ENCODE data around the gene LPAR3. TPM values are rescaled to one million over a fixed set of nuclear protein-coding genes. Genes with fewer than 3 reads are reported as not detected.

The LPAR3 gene
- total and polyA plus RNA-seq, 2 experiments from 2014 or later: 0.18 to 2.7 TPM

DNA sequence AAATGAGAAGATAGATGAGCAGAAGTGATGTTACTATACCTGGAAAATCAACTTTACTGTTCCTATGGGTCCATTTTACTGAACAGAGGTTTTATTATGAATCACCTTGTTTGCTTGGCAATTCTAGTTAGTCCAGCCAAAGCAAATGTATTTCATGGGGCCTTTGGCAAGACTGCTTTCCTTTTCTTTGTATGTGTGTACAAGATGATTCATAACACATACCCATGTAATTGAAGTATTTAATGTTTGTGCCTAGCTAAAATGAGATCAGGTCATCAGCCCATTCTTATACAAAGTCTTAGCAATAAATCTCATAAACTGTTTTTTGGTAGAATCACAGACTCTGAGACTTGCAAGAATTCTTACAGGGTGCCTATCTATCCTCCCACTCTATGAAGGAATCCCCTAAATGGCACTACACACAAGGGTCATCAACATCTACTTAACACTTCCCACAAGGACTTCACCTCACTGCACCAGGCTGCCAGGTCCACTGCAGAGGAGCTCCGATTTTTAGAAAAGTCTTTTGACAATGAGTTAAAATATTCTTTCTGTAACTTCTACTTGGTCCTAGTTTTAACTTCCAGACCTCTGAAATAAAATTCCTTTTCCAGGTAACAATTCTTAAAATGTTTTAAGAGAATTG is 58.5 kb downstream of the LPAR3 start:
- H3K27me3 ChIP-seq: no peaks in the 10 kb centered on the region
- no peaks in the 10 kb centered on the region for H4K20me1 ChIP-seq (ENCODE audit: insufficient read depth, poor library complexity, severe bottlenecking)
- no peak overlapping the region for H3K4me2 ChIP-seq
- H3K36me3 ChIP-seq (replicated peaks; ENCODE audit: insufficient read depth, low read depth): no peaks in the 10 kb centered on the region
- no peak for DNase-seq (ENCODE audit: low spot score)
- H3K9me3 ChIP-seq (ENCODE audit: low read depth): no peaks in the 10 kb centered on the region
- WGBS (ENCODE audit: low lambda C conversion rate, missing lambda C conversion rate): 95% methylated on average over 1 of the region's 1 CpG
- H3K4me3 ChIP-seq: no peak overlapping the region
- no peaks in the 10 kb centered on the region for H3K79me2 ChIP-seq
- peaks cover 3% of the 10 kb centered on the region for H3K4me1 ChIP-seq (ENCODE audit: insufficient read depth)
- H3K27ac ChIP-seq: no peak overlapping the region
- no peaks in the 10 kb centered on the region for H3K9me2 ChIP-seq (replicated peaks; ENCODE audit: insufficient read depth)
- H2AFZ ChIP-seq: no peak overlapping the region
- no peak for TF ChIP-seq EZH2 (IDR thresholded peaks at IDR 0.05; ENCODE audit: borderline replicate concordance)
- TF ChIP-seq EZH2phosphoT487 (IDR thresholded peaks at IDR 0.05; ENCODE audit: low read depth, severe bottlenecking, unreplicated experiment): no peak
- TF ChIP-seq CTCF (IDR thresholded peaks at IDR 0.05; ENCODE audit: poor library complexity): no peak

- WGBS (ENCODE audit: low lambda C conversion rate, missing lambda C conversion rate): 63% methylated on average over 4 of the region's 4 CpGs
- DNase-seq (ENCODE audit: low spot score): no peak
- Histone ChIP-seq H3K27me3 (no peaks in the 10 kb centered on the region), H3K79me2 (no peaks in the 10 kb centered on the region), H3K27ac (no peak overlapping the region), H3K4me3 (no peak overlapping the region), H3K36me3 (replicated peaks; ENCODE audit: insufficient read depth, low read depth) (no peaks in the 10 kb centered on the region), H3K4me1 (ENCODE audit: insufficient read depth) (no peaks in the 10 kb centered on the region), H2AFZ (no peak overlapping the region), H3K9me3 (ENCODE audit: low read depth) (no peaks in the 10 kb centered on the region), H3K9me2 (replicated peaks; ENCODE audit: insufficient read depth) (no peaks in the 10 kb centered on the region), H3K4me2 (no peak overlapping the region), H4K20me1 (ENCODE audit: insufficient read depth, poor library complexity, severe bottlenecking) (no peaks in the 10 kb centered on the region)
- TF ChIP-seq EZH2 (IDR thresholded peaks at IDR 0.05; ENCODE audit: borderline replicate concordance) (no peak), CTCF (IDR thresholded peaks at IDR 0.05; ENCODE audit: poor library complexity) (no peak), EZH2phosphoT487 (IDR thresholded peaks at IDR 0.05; ENCODE audit: low read depth, severe bottlenecking, unreplicated experiment) (no peak)
Measured at GRCh38 chr1:84833194-84833593, 59.8 kb downstream of the LPAR3 start.

GRCh38 chr1:84830136-84830535 is 62.9 kb downstream of the LPAR3 start:
- no peaks in the 10 kb centered on the region for H3K9me3 ChIP-seq (ENCODE audit: low read depth)
- 89% methylated on average over 5 of the region's 5 CpGs for WGBS (ENCODE audit: low lambda C conversion rate, missing lambda C conversion rate)
- H3K36me3 ChIP-seq (replicated peaks; ENCODE audit: insufficient read depth, low read depth): no peaks in the 10 kb centered on the region
- no peaks in the 10 kb centered on the region for H4K20me1 ChIP-seq (ENCODE audit: insufficient read depth, poor library complexity, severe bottlenecking)
- no peak overlapping the region for H3K4me3 ChIP-seq
- TF ChIP-seq EZH2 (IDR thresholded peaks at IDR 0.05; ENCODE audit: borderline replicate concordance) (no peak), EZH2phosphoT487 (IDR thresholded peaks at IDR 0.05; ENCODE audit: low read depth, severe bottlenecking, unreplicated experiment) (no peak), CTCF (IDR thresholded peaks at IDR 0.05; ENCODE audit: poor library complexity) (no peak)
- no peak for DNase-seq (ENCODE audit: low spot score)
- H3K27me3 ChIP-seq: no peaks in the 10 kb centered on the region
- H3K4me1 ChIP-seq (ENCODE audit: insufficient read depth): no peaks in the 10 kb centered on the region
- no peak overlapping the region for H3K4me2 ChIP-seq
- H3K79me2 ChIP-seq: no peaks in the 10 kb centered on the region
- H3K27ac ChIP-seq: no peak overlapping the region
- no peaks in the 10 kb centered on the region for H3K9me2 ChIP-seq (replicated peaks; ENCODE audit: insufficient read depth)
- H2AFZ ChIP-seq: no peak overlapping the region

All from hepatocyte (in vitro differentiated cells).